Thyroid gland (tissue), 4 donors: ENCODE data around the gene ZBTB32. TPM values are rescaled to one million over a fixed set of nuclear protein-coding genes. Genes with fewer than 3 reads are reported as not detected.
A peak's percentile ranks its signal among the peaks of the same experiment; 100 is the strongest.

Source experiments
- DNase-seq, 2 donors: peaks; one replicate each; pipeline ENCODE4 v3.0.0-alpha.2; 2019
- H3K27ac ChIP-seq, 3 donors: fragments of 200-600 bp; sonication (generic); 1 replicate in 2 of 3; 2 replicates in 1 of 3; pipeline ENCODE4 v1.5.1; 2016 to 2019; ENCODE audit warnings: mild to moderate bottlenecking in 1 of 3, moderate library complexity in 1 of 3
- H3K27me3 ChIP-seq: fragments of 200-600 bp; sonication (generic); one replicate; pipeline ENCODE4 v1.5.1; 2019
- H3K36me3 ChIP-seq, 2 donors: fragments of 200-600 bp; sonication (generic); one replicate each; pipeline ENCODE4 v1.5.1; 2016 to 2019
- H3K4me1 ChIP-seq, 2 donors: fragments of 200-600 bp; sonication (generic); one replicate each; pipeline ENCODE4 v1.5.1; 2017 to 2019
- H3K4me3 ChIP-seq, 3 donors: fragments of 200-600 bp; sonication (generic); replicated peaks in 1 of 3; 1 replicate in 2 of 3; 2 replicates in 1 of 3; pipeline ENCODE4 v1.5.1; 2016; ENCODE audit warnings: mild to moderate bottlenecking in 1 of 3
- H3K9me3 ChIP-seq: fragments of 200-600 bp; sonication (generic); one replicate; pipeline ENCODE4 v1.5.1; 2017
- POLR2A ChIP-seq, 2 donors: fragments of 450-650 bp; IDR thresholded peaks; one replicate each; pipeline ENCODE4 v1.6.1; 2017; ENCODE audit warnings: antibody characterized with exemption in 2 of 2, mild to moderate bottlenecking in 2 of 2, moderate library complexity in 1 of 2
- WGBS, 2 donors: methylation state at CpG; one replicate each; pipeline ENCODE4 v1.1.5; 2017; 5-methylcytosine and 5-hydroxymethylcytosine counted together
- intact Hi-C: fragments of 100-400 bp; cut with DNase I; formaldehyde crosslinking; loops from one replicate; pipeline ENCODE4 v1.15.1; 2023
- total RNA-seq, 4 donors: library from RNA; depleted of rRNA; stranded (reverse); fragments of >200 nt; gene quantifications; one replicate each; pipeline ENCODE4 v1.2.3, GENCODE V29; 2016
- TF ChIP-seq, protein P1 (sequence below), 6 experiments: fragments of 200-600 bp in 3 of 6; fragments of 450-650 bp in 3 of 6; sonication (generic) in 3 of 6; IDR thresholded peaks; one replicate each; pipeline ENCODE4 v1.5.1; 2016 to 2019; ENCODE audit warnings: antibody characterized with exemption in 6 of 6, mild to moderate bottlenecking in 2 of 6, inconsistent platforms in 1 of 6, moderate library complexity in 1 of 6

The ZBTB32 gene
- total RNA-seq, 4 donors from 2014 or later: not detected

DNA sequence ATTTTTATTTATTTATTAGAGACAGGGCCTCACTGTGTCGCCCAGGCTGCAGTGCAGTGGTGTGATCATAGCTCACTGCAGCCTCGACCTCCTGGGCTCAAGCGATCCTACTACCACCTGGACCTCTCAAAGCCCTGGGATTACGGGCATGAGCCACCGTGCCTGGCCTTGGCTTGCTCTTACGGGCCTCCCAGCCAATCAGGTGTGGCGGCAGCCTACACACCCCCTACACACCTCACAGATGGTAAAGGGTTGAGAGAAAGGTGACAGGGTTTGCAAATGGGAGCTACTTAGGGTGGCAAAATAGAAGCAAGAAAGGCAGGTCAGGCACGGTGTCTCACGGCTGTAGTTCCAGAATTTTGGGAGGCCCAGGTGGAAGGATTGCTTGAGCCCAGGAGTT lies 1.0 kb upstream of the ZBTB32 start:
- H3K4me1 ChIP-seq: peaks cover 0 to 7% of the 10 kb centered on the region in 2 donors
- WGBS, 2 donors: 37 to 54% methylated on average over 9 of the region's 9 CpGs
- no peak for DNase-seq
- TF ChIP-seq, protein P1, sequence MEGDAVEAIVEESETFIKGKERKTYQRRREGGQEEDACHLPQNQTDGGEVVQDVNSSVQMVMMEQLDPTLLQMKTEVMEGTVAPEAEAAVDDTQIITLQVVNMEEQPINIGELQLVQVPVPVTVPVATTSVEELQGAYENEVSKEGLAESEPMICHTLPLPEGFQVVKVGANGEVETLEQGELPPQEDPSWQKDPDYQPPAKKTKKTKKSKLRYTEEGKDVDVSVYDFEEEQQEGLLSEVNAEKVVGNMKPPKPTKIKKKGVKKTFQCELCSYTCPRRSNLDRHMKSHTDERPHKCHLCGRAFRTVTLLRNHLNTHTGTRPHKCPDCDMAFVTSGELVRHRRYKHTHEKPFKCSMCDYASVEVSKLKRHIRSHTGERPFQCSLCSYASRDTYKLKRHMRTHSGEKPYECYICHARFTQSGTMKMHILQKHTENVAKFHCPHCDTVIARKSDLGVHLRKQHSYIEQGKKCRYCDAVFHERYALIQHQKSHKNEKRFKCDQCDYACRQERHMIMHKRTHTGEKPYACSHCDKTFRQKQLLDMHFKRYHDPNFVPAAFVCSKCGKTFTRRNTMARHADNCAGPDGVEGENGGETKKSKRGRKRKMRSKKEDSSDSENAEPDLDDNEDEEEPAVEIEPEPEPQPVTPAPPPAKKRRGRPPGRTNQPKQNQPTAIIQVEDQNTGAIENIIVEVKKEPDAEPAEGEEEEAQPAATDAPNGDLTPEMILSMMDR (IDR thresholded peaks at IDR 0.05): no peak
- TF ChIP-seq POLR2A (IDR thresholded peaks at IDR 0.05): no peak
- no peaks in the 10 kb centered on the region for H3K9me3 ChIP-seq
- H3K36me3 ChIP-seq: no peaks in the 10 kb centered on the region
- no peak overlapping the region for H3K4me3 ChIP-seq
- no peaks in the 10 kb centered on the region for H3K27me3 ChIP-seq
- peak overlapping the region; percentile 73 to 82 (median 78) for H3K27ac ChIP-seq
- intact Hi-C loops: no loop called here

DNA sequence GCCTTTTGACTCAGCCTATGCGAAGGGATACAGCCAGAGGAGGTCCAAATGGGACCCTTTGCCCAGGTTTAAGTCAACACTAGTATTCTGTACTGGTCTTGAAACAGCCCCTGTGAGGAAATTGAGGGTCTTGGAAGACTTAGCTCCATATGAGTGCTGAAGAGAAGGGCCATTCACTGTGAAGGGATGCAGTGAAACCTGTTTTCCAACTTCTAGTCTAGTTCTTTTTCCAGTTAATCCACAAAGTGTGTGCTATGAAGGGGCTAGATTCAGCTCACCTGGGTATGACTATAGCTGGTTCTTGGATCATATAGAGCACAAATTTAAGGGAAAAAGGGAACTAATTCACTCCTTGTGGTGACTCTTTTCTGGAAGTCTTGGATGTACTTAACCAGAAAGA lies 4.0 kb downstream of the ZBTB32 start:
- Histone ChIP-seq H3K27me3 (no peaks in the 10 kb centered on the region), H3K36me3 (no peaks in the 10 kb centered on the region), H3K9me3 (no peaks in the 10 kb centered on the region), H3K4me1 (no peaks in the 10 kb centered on the region), H3K27ac (no peak overlapping the region), H3K4me3 (no peak overlapping the region)
- intact Hi-C loops: no loop called here
- DNase-seq: no peak
- no peak for TF ChIP-seq POLR2A (IDR thresholded peaks at IDR 0.05)
- TF ChIP-seq, protein P1 (IDR thresholded peaks at IDR 0.05): no peak
- 57 to 61% methylated on average over 1 of the region's 1 CpG for WGBS, 2 donors

DNA sequence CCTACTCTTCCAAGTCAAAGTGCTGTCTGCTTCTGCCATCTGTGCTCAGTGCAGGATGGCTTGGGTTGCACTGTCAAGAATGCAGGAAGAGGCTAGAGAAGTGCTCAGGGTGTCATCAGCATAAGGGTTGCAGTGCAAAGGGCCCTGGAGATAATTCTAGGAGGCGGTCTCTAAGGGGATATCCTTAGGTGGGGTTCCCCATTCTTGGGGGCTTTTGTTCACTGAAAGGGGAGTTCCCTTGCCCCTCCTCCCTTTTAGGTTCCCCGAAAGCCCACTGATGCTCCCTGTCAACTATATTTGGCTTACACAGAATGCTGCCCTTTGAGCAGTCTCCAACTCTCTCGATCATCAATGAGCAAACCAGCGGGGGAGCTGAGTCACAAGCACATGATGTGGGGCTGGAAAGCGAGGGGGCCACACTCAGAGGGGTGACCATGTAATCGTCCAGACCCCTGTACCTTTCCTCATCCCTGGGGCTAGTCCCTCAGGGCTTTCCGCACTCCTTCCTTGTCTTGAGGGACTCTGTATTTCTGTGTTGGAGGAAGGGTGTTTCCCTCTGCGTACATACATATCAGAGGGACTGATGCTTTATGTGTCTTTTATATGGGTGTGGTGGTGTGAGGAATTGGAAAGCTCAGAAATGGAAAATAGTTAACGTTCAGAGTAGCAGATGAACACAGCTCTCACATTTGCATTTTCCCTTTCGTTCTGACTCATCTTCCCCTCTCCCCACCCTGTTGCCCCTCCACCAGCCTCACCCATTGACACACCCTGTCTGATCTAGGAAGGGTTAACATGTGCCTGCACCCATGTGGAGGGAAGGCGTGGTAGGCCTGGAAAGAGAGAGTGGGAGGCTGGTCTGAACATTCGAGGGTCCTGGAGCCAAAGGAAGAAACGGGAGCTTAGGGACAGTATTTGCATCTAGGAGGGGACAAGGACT lies 6.7 kb downstream of the ZBTB32 start:
- Histone ChIP-seq H3K27me3 (no peaks in the 10 kb centered on the region), H3K27ac (no peak overlapping the region), H3K36me3 (no peaks in the 10 kb centered on the region), H3K9me3 (no peaks in the 10 kb centered on the region), H3K4me1 (peaks cover 5 to 8% of the 10 kb centered on the region in 2 donors), H3K4me3 (no peak overlapping the region)
- DNase-seq: no peak
- no peak for TF ChIP-seq POLR2A (IDR thresholded peaks at IDR 0.05)
- TF ChIP-seq, protein P1 (IDR thresholded peaks at IDR 0.05): no peak
- intact Hi-C loops: no loop called here
- WGBS, 2 donors: 61 to 74% methylated on average over 13 of the region's 13 CpGs

DNA sequence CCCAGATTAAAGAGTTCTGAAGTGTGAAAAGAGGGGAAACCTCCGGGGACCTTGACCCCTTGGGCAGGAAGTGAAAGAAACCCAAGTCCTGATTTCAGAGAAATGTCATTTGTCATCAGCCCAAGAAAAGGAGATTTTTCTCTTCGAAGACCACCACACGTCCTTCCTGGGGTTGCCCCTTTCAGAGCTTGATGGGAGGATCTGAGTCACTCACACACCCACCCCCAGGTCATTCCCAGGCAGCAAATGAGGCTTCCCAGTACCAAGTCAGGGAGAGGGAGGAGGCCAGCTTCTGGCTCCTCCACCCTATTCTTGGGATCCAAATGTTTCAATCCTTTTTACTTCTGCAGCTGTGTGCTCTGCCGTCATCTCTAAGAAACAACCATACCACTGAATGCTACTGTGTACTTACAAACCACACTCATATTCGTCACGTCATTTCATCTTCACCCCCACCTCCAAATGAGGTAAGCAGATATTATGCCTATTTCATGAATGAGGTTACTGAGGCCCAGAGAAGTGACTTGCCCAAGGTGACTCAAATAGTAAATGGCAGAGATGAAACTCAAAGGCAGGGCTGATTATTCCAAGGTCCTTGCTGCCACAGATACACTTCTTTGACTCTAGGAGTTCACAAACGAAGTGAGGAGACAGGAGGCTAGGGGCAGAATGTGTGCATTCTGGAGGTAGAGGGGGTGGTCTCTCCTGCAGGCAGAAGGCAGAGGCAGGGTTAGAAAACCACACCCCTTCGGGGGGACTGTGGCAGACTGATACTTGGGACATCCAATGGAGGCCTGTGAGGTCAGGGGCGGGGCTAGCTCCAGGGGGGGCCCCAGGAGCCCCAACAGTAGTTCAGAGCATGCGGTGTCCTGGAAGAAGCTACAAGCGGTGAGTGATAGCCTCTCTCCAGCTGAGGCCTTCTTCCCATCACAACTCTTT lies 8.5 kb downstream of the ZBTB32 start:
- intact Hi-C loops: no loop called here
- no peaks in the 10 kb centered on the region for H3K36me3 ChIP-seq
- no peak overlapping the region for H3K4me3 ChIP-seq
- no peak overlapping the region for H3K27ac ChIP-seq
- TF ChIP-seq, protein P1 (IDR thresholded peaks at IDR 0.05): no peak
- TF ChIP-seq POLR2A (IDR thresholded peaks at IDR 0.05): no peak
- peaks cover 10% of the 10 kb centered on the region in 2 donors for H3K4me1 ChIP-seq
- no peak for DNase-seq
- no peaks in the 10 kb centered on the region for H3K9me3 ChIP-seq
- no peaks in the 10 kb centered on the region for H3K27me3 ChIP-seq
- WGBS, 2 donors: 78 to 80% methylated on average over 11 of the region's 11 CpGs
